ENCODE data around the gene PTTG2.

Gene PTTG2

DNA sequence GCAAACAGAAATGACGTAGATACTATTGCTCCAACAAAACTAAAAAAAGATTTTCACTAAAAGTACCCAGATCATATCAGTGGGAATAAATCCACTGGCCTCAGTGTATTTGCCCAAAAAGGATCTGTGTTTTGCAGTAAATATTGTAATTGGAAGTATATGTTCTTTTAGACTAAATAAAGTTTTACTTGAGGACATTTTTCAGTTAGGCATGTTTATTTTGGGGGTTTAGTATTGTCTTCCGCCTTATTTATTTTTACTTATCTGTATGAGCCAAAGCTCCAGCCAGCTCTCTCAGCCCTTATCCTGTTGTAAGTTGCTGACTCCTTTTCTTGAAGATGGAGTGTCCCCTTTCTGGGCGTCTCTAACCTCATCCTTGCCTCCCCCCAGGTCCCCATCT is 49.8 kb downstream of the PTTG2 start:
- no peak for DNase-seq (ENCODE audit: low read depth)
